ENCODE data around the gene CEACAM18.
A peak's percentile ranks its signal among the peaks of the same experiment; 100 is the strongest.
"Not testable (repeated sequence)": the region's sequence is repeated elsewhere in the genome, so short reads cannot be mapped to it uniquely, and the experiment has no call there.

CEACAM18 gene

GRCh38 chr19:51460164-51460992 is 18.0 kb upstream of the CEACAM18 start:
- no peak for DNase-seq (ENCODE audit: low read depth in 4 of 4, low spot score in 1 of 4)

GRCh38 chr19:51461723-51462161 is 16.6 kb upstream of the CEACAM18 start:
- no peak for DNase-seq (ENCODE audit: low read depth in 4 of 4, low spot score in 1 of 4)

- no peak for DNase-seq (ENCODE audit: low read depth in 4 of 4, low spot score in 1 of 4)
Measured at GRCh38 chr19:51462276-51462675, 16.1 kb upstream of the CEACAM18 start.

GRCh38 chr19:51462681-51463080 is 15.7 kb upstream of the CEACAM18 start:
- DNase-seq (ENCODE audit: low read depth in 4 of 4, low spot score in 1 of 4): no peak

GRCh38 chr19:51463976-51464581 is 14.3 kb upstream of the CEACAM18 start:
- DNase-seq (ENCODE audit: low read depth in 4 of 4, low spot score in 1 of 4): not testable (repeated sequence)

- no peak for DNase-seq (ENCODE audit: low read depth in 4 of 4, low spot score in 1 of 4)
Measured at GRCh38 chr19:51466723-51467122, 11.6 kb upstream of the CEACAM18 start.

- no peak for DNase-seq (ENCODE audit: low read depth in 4 of 4, low spot score in 1 of 4)
Measured at GRCh38 chr19:51467864-51468544, 10.3 kb upstream of the CEACAM18 start.

GRCh38 chr19:51468545-51468920 is 9.8 kb upstream of the CEACAM18 start:
- no peak for DNase-seq (ENCODE audit: low read depth in 4 of 4, low spot score in 1 of 4)

GRCh38 chr19:51469162-51469561 is 9.2 kb upstream of the CEACAM18 start:
- DNase-seq (ENCODE audit: low read depth in 4 of 4, low spot score in 1 of 4): no peak

- no peak for DNase-seq (ENCODE audit: low read depth in 4 of 4, low spot score in 1 of 4)
Measured at GRCh38 chr19:51469629-51470028, 8.7 kb upstream of the CEACAM18 start.

- no peak for DNase-seq (ENCODE audit: low read depth in 4 of 4, low spot score in 1 of 4)
Measured at GRCh38 chr19:51470966-51471365, 7.4 kb upstream of the CEACAM18 start.

GRCh38 chr19:51471527-51471926 is 6.8 kb upstream of the CEACAM18 start:
- DNase-seq (ENCODE audit: low read depth in 4 of 4, low spot score in 1 of 4): no peak

GRCh38 chr19:51472607-51473006 is 5.7 kb upstream of the CEACAM18 start:
- DNase-seq (ENCODE audit: low read depth in 4 of 4, low spot score in 1 of 4): no peak

- DNase-seq (ENCODE audit: low read depth in 4 of 4, low spot score in 1 of 4): peak; percentile 77 to 95 (median 89)
Measured at GRCh38 chr19:51473009-51473707, 5.2 kb upstream of the CEACAM18 start.

GRCh38 chr19:51476164-51476563 is 2.2 kb upstream of the CEACAM18 start:
- DNase-seq (ENCODE audit: low read depth in 4 of 4, low spot score in 1 of 4): no peak

- no peak for DNase-seq (ENCODE audit: low read depth in 4 of 4, low spot score in 1 of 4)
Measured at GRCh38 chr19:51477344-51477743, 995 bp upstream of the CEACAM18 start.

- DNase-seq (ENCODE audit: low read depth in 4 of 4, low spot score in 1 of 4): no peak
Measured at GRCh38 chr19:51479531-51480331, 1.4 kb downstream of the CEACAM18 start.

- no peak for DNase-seq (ENCODE audit: low read depth in 4 of 4, low spot score in 1 of 4)
Measured at GRCh38 chr19:51480590-51480989, 2.3 kb downstream of the CEACAM18 start.

- DNase-seq (ENCODE audit: low read depth in 4 of 4, low spot score in 1 of 4): no peak
Measured at GRCh38 chr19:51485960-51486660, 7.8 kb downstream of the CEACAM18 start.

- no peak for DNase-seq (ENCODE audit: low read depth in 4 of 4, low spot score in 1 of 4)
Measured at GRCh38 chr19:51488491-51488890, 10.2 kb downstream of the CEACAM18 start.

Data from stimulated activated CD4-positive, alpha-beta T cell treated with anti-CD3 and anti-CD28 coated beads, Interleukin-1b, Interleukin-23, amount 100 ng/mL, for 24 hours (primary cell).